KMS-11 (cell line): ENCODE data around the gene RNF144A.

Experiments used
- H2AFZ ChIP-seq: fragments of 200-600 bp; sonication (generic); 2 replicates; pipeline ENCODE4 v1.6.1; 2016; ENCODE audit warnings: antibody characterized with exemption, mixed run types, low read depth
- H3K27ac ChIP-seq: fragments of 200-600 bp; sonication (generic); 2 replicates; pipeline ENCODE4 v1.6.1; 2016; ENCODE audit warnings: mild to moderate bottlenecking, mixed run types
- H3K27me3 ChIP-seq: fragments of 200-600 bp; sonication (generic); 2 replicates; pipeline ENCODE4 v1.6.1; 2017; ENCODE audit warnings: mild to moderate bottlenecking, low read depth, mixed run types, moderate library complexity; ENCODE audit not compliant: insufficient read depth
- H3K36me3 ChIP-seq: fragments of 200-600 bp; sonication (generic); 2 replicates; pipeline ENCODE4 v1.6.1; 2017; ENCODE audit warnings: mild to moderate bottlenecking, mixed run types; ENCODE audit not compliant: insufficient read depth
- H3K4me1 ChIP-seq: fragments of 200-600 bp; sonication (generic); 2 replicates; pipeline ENCODE4 v1.6.1; 2016; ENCODE audit warnings: mild to moderate bottlenecking, low read depth, mixed run types; ENCODE audit not compliant: poor library complexity, severe bottlenecking
- H3K4me2 ChIP-seq: fragments of 200-600 bp; sonication (generic); 2 replicates; pipeline ENCODE4 v1.7.0; 2016; ENCODE audit warnings: mild to moderate bottlenecking, mixed run types
- H3K4me3 ChIP-seq: fragments of 200-600 bp; sonication (generic); IDR thresholded peaks from 2 replicates; pipeline ENCODE4 v1.6.1; 2017; ENCODE audit warnings: low read depth, low read length, mixed read lengths; ENCODE audit not compliant: insufficient read depth
- H3K79me2 ChIP-seq: fragments of 200-600 bp; sonication (generic); 2 replicates; pipeline ENCODE4 v1.6.1; 2016; ENCODE audit warnings: low read depth, mixed run types; ENCODE audit not compliant: insufficient read depth
- H3K9ac ChIP-seq: fragments of 200-600 bp; sonication (generic); 2 replicates; pipeline ENCODE4 v1.6.1; 2016; ENCODE audit warnings: mild to moderate bottlenecking, mixed run types
- H4K20me1 ChIP-seq: fragments of 200-600 bp; sonication (generic); 2 replicates; pipeline ENCODE4 v1.6.1; 2016; ENCODE audit warnings: mild to moderate bottlenecking, mixed run types; ENCODE audit not compliant: insufficient read depth
- CTCF ChIP-seq: fragments of 200-600 bp; sonication (generic); conservative IDR thresholded peaks from 2 replicates; pipeline ENCODE4 v1.6.1; 2017; ENCODE audit warnings: low read depth, mild to moderate bottlenecking, antibody characterized with exemption, low read length, moderate library complexity, mixed read lengths

Gene RNF144A

GRCh38 chr2:6978991-6979390, 61.8 kb downstream of the RNF144A start:
- no peaks in the 10 kb centered on the region for H3K79me2 ChIP-seq
- no peak overlapping the region for H3K9ac ChIP-seq
- H2AFZ ChIP-seq, result no peak overlapping the region
- TF ChIP-seq CTCF, result no peak
- no peaks in the 10 kb centered on the region for H3K4me1 ChIP-seq
- no peaks in the 10 kb centered on the region for H4K20me1 ChIP-seq
- no peak overlapping the region for H3K4me3 ChIP-seq
- H3K27ac ChIP-seq, result no peak overlapping the region
- H3K27me3 ChIP-seq, result no peaks in the 10 kb centered on the region
- H3K36me3 ChIP-seq, result no peaks in the 10 kb centered on the region
- H3K4me2 ChIP-seq, result no peak overlapping the region

GRCh38 chr2:6982449-6982848, 65.2 kb downstream of the RNF144A start:
- H2AFZ ChIP-seq, result no peak overlapping the region
- no peaks in the 10 kb centered on the region for H3K27me3 ChIP-seq
- H3K4me2 ChIP-seq, result no peak overlapping the region
- H3K4me3 ChIP-seq, result no peak overlapping the region
- no peaks in the 10 kb centered on the region for H3K36me3 ChIP-seq
- H4K20me1 ChIP-seq, result no peaks in the 10 kb centered on the region
- H3K27ac ChIP-seq, result no peak overlapping the region
- no peak for TF ChIP-seq CTCF
- H3K79me2 ChIP-seq, result no peaks in the 10 kb centered on the region
- no peak overlapping the region for H3K9ac ChIP-seq
- no peaks in the 10 kb centered on the region for H3K4me1 ChIP-seq

- Histone ChIP-seq H3K79me2 (no peaks in the 10 kb centered on the region), H3K4me1 (no peaks in the 10 kb centered on the region), H3K27ac (no peak overlapping the region), H3K9ac (no peak overlapping the region), H2AFZ (no peak overlapping the region), H3K4me2 (no peak overlapping the region), H4K20me1 (no peaks in the 10 kb centered on the region), H3K27me3 (no peaks in the 10 kb centered on the region), H3K36me3 (no peaks in the 10 kb centered on the region), H3K4me3 (no peak overlapping the region)
- no peak for TF ChIP-seq CTCF
Measured at GRCh38 chr2:6982934-6983589, 65.8 kb downstream of the RNF144A start.

- H3K36me3 ChIP-seq, result no peaks in the 10 kb centered on the region
- H3K4me2 ChIP-seq, result no peak overlapping the region
- no peaks in the 10 kb centered on the region for H3K27me3 ChIP-seq
- no peaks in the 10 kb centered on the region for H3K4me1 ChIP-seq
- H3K79me2 ChIP-seq, result no peaks in the 10 kb centered on the region
- H3K9ac ChIP-seq, result no peak overlapping the region
- no peaks in the 10 kb centered on the region for H4K20me1 ChIP-seq
- no peak overlapping the region for H3K4me3 ChIP-seq
- no peak overlapping the region for H2AFZ ChIP-seq
- no peak overlapping the region for H3K27ac ChIP-seq
- no peak for TF ChIP-seq CTCF
Measured at GRCh38 chr2:6986301-6986911, 69.2 kb downstream of the RNF144A start.
